HG03045 (cell line): Measurements from ENCODE around the gene ATP1A4.

Experiments used
- ATAC-seq: cut with Tn5 transposase; IDR thresholded peaks from one replicate; pipeline ENCODE4 v1.9.1; 2021; ENCODE audit warnings: mild to moderate bottlenecking, moderate library complexity; ENCODE audit not compliant: unreplicated experiment

The ATP1A4 gene

DNA sequence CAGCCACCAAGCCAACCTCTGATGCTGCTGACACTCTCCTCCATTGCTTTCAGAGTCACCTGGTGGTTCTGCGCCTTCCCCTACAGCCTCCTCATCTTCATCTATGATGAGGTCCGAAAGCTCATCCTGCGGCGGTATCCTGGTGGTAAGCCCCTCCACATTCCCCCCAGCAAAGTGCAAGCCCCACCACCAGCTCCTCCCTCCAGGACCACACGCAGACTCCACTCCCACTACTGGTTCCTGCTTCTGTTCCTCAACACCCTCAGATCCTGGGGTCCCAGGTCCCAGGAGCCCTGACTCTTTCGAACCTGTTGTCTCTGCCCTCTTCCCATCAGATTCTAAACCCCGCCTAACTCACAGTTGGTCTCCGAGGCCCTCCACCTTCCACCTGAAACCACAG is 11.6 kb upstream of the ATP1A4 start:
- no peak for ATAC-seq

DNA sequence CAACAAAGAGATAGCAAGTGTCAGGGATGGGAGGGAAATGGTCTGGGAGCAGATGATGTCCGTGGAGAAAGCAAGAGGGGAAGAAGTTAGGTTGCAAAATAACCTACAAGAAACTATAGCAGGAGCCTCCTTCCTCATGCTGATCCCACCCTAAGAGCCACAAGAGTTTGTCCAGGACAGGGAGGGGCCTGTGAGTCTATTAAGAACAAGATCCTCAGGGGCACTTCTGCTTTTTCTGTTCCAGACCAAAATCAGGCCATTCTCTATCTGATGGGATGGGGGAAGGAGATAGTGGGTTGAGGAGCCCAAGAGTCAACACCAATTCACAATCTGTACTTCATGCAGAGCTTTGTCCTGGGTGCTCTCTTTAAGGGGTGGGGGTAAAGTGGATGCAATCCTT is 7.7 kb upstream of the ATP1A4 start:
- no peak for ATAC-seq

GRCh38 chr1:160144921-160145320 is 6.5 kb upstream of the ATP1A4 start:
- no peak for ATAC-seq

DNA sequence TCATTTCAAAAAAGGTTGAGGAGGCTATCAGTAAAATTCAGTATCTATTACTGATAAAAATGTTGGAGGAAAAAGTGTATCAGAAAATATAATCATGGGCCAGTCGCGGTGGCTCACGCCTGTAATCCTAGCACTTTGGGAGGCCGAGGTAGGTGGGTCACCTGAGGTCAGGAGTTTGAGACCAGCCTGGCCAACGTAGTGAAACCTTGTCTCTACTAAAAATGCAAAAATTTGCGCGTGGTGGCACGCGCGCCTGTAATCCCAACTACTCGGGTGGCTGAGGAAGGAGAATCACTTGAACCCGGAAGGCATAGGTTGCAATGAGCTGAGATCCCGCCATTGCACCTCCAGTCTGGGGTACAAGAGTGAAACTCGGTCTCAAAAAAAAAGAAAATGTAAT is 5.3 kb upstream of the ATP1A4 start:
- ATAC-seq: no peak

DNA sequence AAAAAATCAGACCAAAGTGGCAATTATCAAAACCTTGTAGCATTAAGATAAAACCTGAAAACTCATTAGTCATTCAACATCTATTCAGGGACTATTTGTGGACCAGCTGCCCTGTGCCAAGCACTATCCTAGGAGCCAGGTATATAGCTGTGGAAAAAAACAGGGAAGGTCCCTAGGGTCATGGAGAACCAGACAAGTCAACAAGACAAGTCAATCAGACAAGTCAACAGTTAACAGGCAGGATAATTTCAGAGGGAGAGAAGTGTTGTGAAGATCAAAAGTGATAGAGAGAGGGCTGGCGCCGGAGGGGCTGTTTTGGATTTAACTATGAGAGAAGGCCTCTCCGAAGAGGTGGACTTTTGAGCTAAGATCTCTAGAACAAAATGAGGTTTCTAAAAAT is 3.3 kb upstream of the ATP1A4 start:
- no peak for ATAC-seq

- no peak for ATAC-seq
These were observed 2.2 kb upstream of the ATP1A4 start for GRCh38 chr1:160149233-160149632.

GRCh38 chr1:160149716-160150115 is 1.7 kb upstream of the ATP1A4 start:
- ATAC-seq: no peak

DNA sequence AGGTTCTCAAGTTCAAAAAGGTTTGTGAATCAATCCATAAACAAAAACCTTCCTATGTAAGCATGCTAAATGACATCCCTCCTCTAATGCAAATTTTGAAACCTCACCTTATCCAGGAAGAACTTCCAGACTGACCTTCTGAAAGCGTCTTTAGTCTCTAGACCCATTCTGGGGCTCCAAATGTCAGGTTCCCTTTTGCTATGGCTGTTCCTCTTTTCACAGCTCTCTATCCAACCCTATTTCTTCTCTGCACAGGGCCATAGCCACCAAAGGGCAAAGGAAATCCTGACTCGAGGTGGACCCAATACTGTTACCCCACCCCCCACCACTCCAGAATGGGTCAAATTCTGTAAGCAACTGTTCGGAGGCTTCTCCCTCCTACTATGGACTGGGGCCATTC is 3.4 kb downstream of the ATP1A4 start:
- ATAC-seq: no peak

GRCh38 chr1:160156361-160156760 is 5.0 kb downstream of the ATP1A4 start:
- no peak for ATAC-seq

DNA sequence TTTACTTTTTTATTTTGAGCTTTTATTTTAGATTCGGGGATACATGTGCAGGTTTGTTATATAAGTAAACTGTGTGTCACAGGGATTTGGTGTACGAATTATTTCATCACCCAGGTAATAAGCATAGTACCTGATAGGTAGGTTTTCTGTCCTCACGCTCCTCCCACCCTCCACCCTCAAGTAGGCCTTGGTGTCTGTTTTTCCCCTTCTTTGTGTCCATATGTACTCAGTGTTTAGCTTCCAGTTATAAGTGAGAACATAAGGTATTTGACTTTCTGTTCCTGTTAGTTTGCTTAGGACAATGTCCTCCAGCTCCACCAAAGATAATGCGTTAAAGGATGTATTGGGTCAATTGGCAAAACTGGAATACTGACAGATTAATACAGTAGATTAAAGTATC is 5.8 kb downstream of the ATP1A4 start:
- ATAC-seq: no peak

DNA sequence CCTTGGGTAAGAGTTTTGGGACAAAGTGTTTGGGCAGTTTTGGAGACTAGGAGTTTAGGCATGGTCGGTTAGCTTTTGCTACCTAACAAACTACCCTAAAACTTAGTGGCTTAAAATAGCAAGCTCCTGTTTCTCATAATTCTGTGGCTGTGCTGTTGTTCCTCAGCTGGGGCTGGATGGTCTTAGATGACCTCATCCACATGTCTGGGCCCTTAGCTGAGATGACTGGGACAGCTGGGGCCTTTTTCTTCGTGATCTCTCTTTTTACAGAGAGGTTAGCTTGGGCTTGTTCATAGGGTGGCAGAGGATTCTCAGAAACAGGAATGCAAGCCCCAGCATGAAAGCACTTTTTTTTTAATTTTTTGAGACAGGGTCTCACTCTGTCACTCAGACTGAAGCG is 6.6 kb downstream of the ATP1A4 start:
- ATAC-seq: no peak

- ATAC-seq: no peak
These were observed 7.1 kb downstream of the ATP1A4 start for GRCh38 chr1:160158534-160158933.

DNA sequence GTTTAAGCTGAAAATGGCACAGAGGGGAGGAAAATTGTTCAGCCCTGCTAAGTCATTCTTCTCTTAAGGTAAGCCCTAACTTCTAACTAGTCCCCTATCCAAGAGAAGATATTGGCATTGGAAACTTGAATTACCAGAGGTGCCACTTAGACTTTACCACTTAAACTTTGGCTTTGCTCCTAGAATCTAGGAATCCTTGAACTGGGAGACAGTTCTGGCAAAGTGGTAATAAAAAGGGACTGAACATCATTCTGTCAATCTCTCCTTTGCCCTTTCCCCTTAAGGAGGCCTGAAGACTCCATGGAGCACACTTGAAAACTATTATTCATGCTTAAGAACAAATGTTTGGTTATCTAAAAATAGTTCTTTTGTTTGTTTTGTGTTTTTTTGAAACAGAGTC is 8.4 kb downstream of the ATP1A4 start:
- ATAC-seq: no peak

DNA sequence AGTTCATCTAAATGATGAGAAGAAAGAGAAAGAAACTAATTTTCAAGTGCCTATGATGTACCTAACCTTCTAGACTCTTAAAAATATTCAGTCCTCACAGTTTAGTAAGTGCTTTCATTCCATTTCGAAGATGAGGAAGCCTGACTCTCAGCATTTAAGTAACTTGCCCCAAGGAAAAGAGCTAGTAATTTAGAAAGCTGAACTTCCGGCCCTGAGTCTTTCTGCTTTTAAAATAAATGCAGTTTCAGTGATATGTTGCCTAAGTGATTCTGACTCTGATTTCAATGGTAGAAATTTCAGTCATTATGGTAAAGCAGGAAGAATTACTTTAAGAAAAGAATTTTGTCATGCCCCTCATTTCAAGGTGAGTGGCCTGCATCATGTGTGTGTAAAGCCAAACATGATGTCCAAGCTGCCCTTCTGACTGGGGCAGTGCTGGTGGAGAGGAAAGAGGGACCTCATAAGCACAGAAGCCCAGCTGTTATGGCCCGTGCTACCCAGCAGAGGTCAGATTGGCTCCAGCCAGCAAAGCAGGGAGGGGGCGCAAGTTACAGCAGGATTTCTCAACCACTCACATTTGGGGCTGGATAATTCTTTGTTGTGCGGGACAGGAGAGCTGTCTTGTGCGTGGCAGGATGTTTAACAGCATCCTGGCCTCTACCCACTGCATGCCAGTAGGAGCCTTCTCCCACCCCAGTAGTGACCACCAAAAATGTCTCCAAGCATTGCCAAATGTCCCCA is 10.7 kb downstream of the ATP1A4 start:
- no peak for ATAC-seq

- ATAC-seq: no peak
These were observed 11.5 kb downstream of the ATP1A4 start for GRCh38 chr1:160162931-160163330.

GRCh38 chr1:160163615-160164014 is 12.2 kb downstream of the ATP1A4 start:
- no peak for ATAC-seq

- ATAC-seq: no peak
These were observed 12.7 kb downstream of the ATP1A4 start for GRCh38 chr1:160164121-160164520.

- no peak for ATAC-seq
These were observed 14.9 kb downstream of the ATP1A4 start for GRCh38 chr1:160166166-160166868.

DNA sequence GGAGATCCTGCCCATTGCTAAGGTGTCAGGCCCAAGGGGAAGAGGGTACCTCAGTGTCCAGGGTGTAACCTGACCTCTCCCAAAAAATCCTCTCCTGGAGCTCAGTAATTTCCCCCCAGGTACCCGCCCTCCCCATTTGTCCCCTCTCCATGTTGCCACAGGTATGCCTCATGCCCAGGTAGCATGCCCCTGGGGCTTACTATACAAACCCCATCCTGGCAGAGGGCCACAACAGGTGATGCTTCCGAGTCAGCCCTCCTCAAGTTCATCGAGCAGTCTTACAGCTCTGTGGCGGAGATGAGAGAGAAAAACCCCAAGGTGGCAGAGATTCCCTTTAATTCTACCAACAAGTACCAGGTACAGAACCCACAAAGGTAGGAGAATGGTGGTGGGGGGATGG is 15.7 kb downstream of the ATP1A4 start:
- no peak for ATAC-seq

- no peak for ATAC-seq
These were observed 16.2 kb downstream of the ATP1A4 start for GRCh38 chr1:160167580-160167979.

- ATAC-seq: no peak
These were observed 16.6 kb downstream of the ATP1A4 start for GRCh38 chr1:160168016-160168415.

- ATAC-seq: no peak
These were observed 17.4 kb downstream of the ATP1A4 start for GRCh38 chr1:160168609-160169369.
